ENCODE data around the gene ZC3H18.

GRCh38 chr16:88580371-88580770, 10.2 kb downstream of the ZC3H18 start:
- TF ChIP-seq ZNF274 (IDR thresholded peaks at IDR 0.05; ENCODE audit: low read depth, low read length) = no peak
- TF ChIP-seq YY1 (IDR thresholded peaks at IDR 0.05; ENCODE audit: insufficient read depth, insufficient read length) = no peak
- TF ChIP-seq SUZ12 (IDR thresholded peaks at IDR 0.05; ENCODE audit: extremely low read depth, insufficient read depth, insufficient read length) = no peak
